ENCODE results near the gene PLCG1.

PLCG1 gene

GRCh38 chr20:41217422-41217821, 80.1 kb downstream of the PLCG1 start:
- no peak for TF ChIP-seq POU2F2 (IDR thresholded peaks at IDR 0.05; ENCODE audit: low read depth, low read length)
- TF ChIP-seq POLR2A (IDR thresholded peaks at IDR 0.05; ENCODE audit: low read depth, low read length): no peak
- no peak for TF ChIP-seq PAX5 (IDR thresholded peaks at IDR 0.05; ENCODE audit: insufficient read depth, low read length, severe bottlenecking)
- no peak for TF ChIP-seq POLR2AphosphoS5 (IDR thresholded peaks at IDR 0.05; ENCODE audit: low read depth, low read length)
- TF ChIP-seq TAF1 (IDR thresholded peaks at IDR 0.05; ENCODE audit: low read depth, low read length): no peak
- TF ChIP-seq SPI1 (IDR thresholded peaks at IDR 0.05; ENCODE audit: low read depth, low read length): no peak
- no peak for DNase-seq (ENCODE audit: insufficient read length, low spot score)
- FAIRE-seq: no peak

GRCh38 chr20:41218466-41218865, 81.1 kb downstream of the PLCG1 start:
- DNase-seq (ENCODE audit: insufficient read length, low spot score) (no peak), FAIRE-seq (no peak)
- TF ChIP-seq POU2F2 (IDR thresholded peaks at IDR 0.05; ENCODE audit: low read depth, low read length) (no peak), PAX5 (IDR thresholded peaks at IDR 0.05; ENCODE audit: insufficient read depth, low read length, severe bottlenecking) (no peak), POLR2A (IDR thresholded peaks at IDR 0.05; ENCODE audit: low read depth, low read length) (no peak), TAF1 (IDR thresholded peaks at IDR 0.05; ENCODE audit: low read depth, low read length) (no peak), SPI1 (IDR thresholded peaks at IDR 0.05; ENCODE audit: low read depth, low read length) (no peak), POLR2AphosphoS5 (IDR thresholded peaks at IDR 0.05; ENCODE audit: low read depth, low read length) (no peak)

- no peak for TF ChIP-seq SPI1 (IDR thresholded peaks at IDR 0.05; ENCODE audit: low read depth, low read length)
- TF ChIP-seq POLR2AphosphoS5 (IDR thresholded peaks at IDR 0.05; ENCODE audit: low read depth, low read length): no peak
- TF ChIP-seq PAX5 (IDR thresholded peaks at IDR 0.05; ENCODE audit: insufficient read depth, low read length, severe bottlenecking): no peak
- no peak for TF ChIP-seq POLR2A (IDR thresholded peaks at IDR 0.05; ENCODE audit: low read depth, low read length)
- TF ChIP-seq POU2F2 (IDR thresholded peaks at IDR 0.05; ENCODE audit: low read depth, low read length): no peak
- TF ChIP-seq TAF1 (IDR thresholded peaks at IDR 0.05; ENCODE audit: low read depth, low read length): no peak
- no peak for DNase-seq (ENCODE audit: insufficient read length, low spot score)
- FAIRE-seq: no peak
Measured at GRCh38 chr20:41219824-41220223, 82.5 kb downstream of the PLCG1 start.

GRCh38 chr20:41221614-41222218, 84.4 kb downstream of the PLCG1 start:
- no peak for TF ChIP-seq POU2F2 (IDR thresholded peaks at IDR 0.05; ENCODE audit: low read depth, low read length)
- no peak for TF ChIP-seq POLR2A (IDR thresholded peaks at IDR 0.05; ENCODE audit: low read depth, low read length)
- no peak for TF ChIP-seq PAX5 (IDR thresholded peaks at IDR 0.05; ENCODE audit: insufficient read depth, low read length, severe bottlenecking)
- TF ChIP-seq TAF1 (IDR thresholded peaks at IDR 0.05; ENCODE audit: low read depth, low read length): no peak
- TF ChIP-seq SPI1 (IDR thresholded peaks at IDR 0.05; ENCODE audit: low read depth, low read length): no peak
- TF ChIP-seq POLR2AphosphoS5 (IDR thresholded peaks at IDR 0.05; ENCODE audit: low read depth, low read length): no peak
- no peak for FAIRE-seq
- DNase-seq (ENCODE audit: insufficient read length, low spot score): no peak

DNA sequence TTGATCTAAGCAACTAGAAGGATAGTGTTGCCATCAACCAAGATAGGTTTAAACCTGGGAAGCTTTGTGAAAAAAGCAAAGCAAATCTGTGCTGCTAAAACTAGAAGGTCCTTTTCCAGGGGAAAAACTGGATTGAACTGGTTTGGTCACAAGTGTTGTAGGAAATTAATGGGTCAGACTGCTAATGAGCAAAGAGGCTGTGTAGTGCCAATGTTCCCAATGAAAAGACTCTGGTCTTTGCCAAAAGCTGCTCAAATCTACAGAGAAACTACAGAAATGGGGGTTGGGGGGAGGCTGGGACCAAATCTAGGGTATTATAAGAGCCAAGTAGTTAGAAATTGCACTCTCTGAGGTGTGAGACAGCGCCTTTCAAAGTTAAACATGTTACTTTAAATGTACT, 85.0 kb downstream of the PLCG1 start:
- TF ChIP-seq TAF1 (IDR thresholded peaks at IDR 0.05; ENCODE audit: low read depth, low read length): no peak
- TF ChIP-seq PAX5 (IDR thresholded peaks at IDR 0.05; ENCODE audit: insufficient read depth, low read length, severe bottlenecking): no peak
- no peak for TF ChIP-seq POLR2AphosphoS5 (IDR thresholded peaks at IDR 0.05; ENCODE audit: low read depth, low read length)
- TF ChIP-seq SPI1 (IDR thresholded peaks at IDR 0.05; ENCODE audit: low read depth, low read length): no peak
- no peak for TF ChIP-seq POU2F2 (IDR thresholded peaks at IDR 0.05; ENCODE audit: low read depth, low read length)
- no peak for TF ChIP-seq POLR2A (IDR thresholded peaks at IDR 0.05; ENCODE audit: low read depth, low read length)
- no peak for DNase-seq (ENCODE audit: insufficient read length, low spot score)
- FAIRE-seq: no peak

DNA sequence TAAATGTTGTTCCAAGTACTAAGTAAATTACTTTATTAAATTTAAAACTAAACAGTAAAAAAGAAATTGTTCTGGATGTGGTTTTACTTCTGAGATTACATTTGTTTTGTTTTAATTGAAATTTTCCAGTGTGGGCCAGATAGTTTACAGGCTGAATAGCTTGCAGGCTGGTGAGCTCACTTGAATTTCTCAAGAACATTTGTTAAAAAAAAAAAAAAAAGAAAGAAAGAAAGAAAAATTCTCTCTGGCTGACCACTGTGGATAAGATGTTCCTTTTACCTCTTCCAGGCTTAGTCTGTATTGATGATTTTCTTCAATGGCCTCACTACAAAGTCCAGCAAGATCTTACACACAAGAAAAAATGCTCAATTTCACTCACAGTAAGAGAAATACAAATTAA, 85.4 kb downstream of the PLCG1 start:
- TF ChIP-seq POLR2A (IDR thresholded peaks at IDR 0.05; ENCODE audit: low read depth, low read length) (no peak), SPI1 (IDR thresholded peaks at IDR 0.05; ENCODE audit: low read depth, low read length) (no peak), POLR2AphosphoS5 (IDR thresholded peaks at IDR 0.05; ENCODE audit: low read depth, low read length) (no peak), TAF1 (IDR thresholded peaks at IDR 0.05; ENCODE audit: low read depth, low read length) (no peak)
- DNase-seq (ENCODE audit: insufficient read length, low spot score): no peak
- FAIRE-seq: no peak

GRCh38 chr20:41223112-41223511, 85.8 kb downstream of the PLCG1 start:
- TF ChIP-seq POLR2A (IDR thresholded peaks at IDR 0.05; ENCODE audit: low read depth, low read length) (no peak), POU2F2 (IDR thresholded peaks at IDR 0.05; ENCODE audit: low read depth, low read length) (no peak), TAF1 (IDR thresholded peaks at IDR 0.05; ENCODE audit: low read depth, low read length) (no peak), SPI1 (IDR thresholded peaks at IDR 0.05; ENCODE audit: low read depth, low read length) (no peak), POLR2AphosphoS5 (IDR thresholded peaks at IDR 0.05; ENCODE audit: low read depth, low read length) (no peak), PAX5 (IDR thresholded peaks at IDR 0.05; ENCODE audit: insufficient read depth, low read length, severe bottlenecking) (no peak)
- FAIRE-seq: no peak
- DNase-seq (ENCODE audit: insufficient read length, low spot score): no peak

- FAIRE-seq (no peak), DNase-seq (ENCODE audit: insufficient read length, low spot score) (no peak)
- no peak for TF ChIP-seq POLR2A (IDR thresholded peaks at IDR 0.05; ENCODE audit: low read depth, low read length)
Measured at GRCh38 chr20:41224281-41224680, 86.9 kb downstream of the PLCG1 start.

DNA sequence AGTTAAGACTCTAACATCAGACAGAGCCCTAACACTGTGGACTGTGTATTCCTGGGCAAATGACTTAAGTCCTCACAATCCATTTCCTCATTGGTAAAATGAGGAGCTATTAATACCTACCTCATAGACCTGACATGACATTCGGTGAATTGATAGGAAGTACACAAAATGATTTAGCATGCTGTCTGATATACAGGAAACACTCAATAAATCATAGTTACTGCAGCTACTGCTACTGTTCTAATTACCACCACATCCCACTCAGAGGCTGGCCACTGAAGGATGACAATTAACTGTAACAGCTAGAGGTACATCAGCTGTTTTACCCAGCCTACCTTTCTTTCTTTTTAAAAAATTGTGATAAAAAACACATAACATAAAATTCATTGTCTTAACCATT, 87.7 kb downstream of the PLCG1 start:
- TF ChIP-seq TAF1 (IDR thresholded peaks at IDR 0.05; ENCODE audit: low read depth, low read length) (no peak), POLR2A (IDR thresholded peaks at IDR 0.05; ENCODE audit: low read depth, low read length) (no peak), PAX5 (IDR thresholded peaks at IDR 0.05; ENCODE audit: insufficient read depth, low read length, severe bottlenecking) (no peak), POLR2AphosphoS5 (IDR thresholded peaks at IDR 0.05; ENCODE audit: low read depth, low read length) (no peak), SPI1 (IDR thresholded peaks at IDR 0.05; ENCODE audit: low read depth, low read length) (no peak), POU2F2 (IDR thresholded peaks at IDR 0.05; ENCODE audit: low read depth, low read length) (no peak)
- FAIRE-seq (no peak), DNase-seq (ENCODE audit: insufficient read length, low spot score) (no peak)

DNA sequence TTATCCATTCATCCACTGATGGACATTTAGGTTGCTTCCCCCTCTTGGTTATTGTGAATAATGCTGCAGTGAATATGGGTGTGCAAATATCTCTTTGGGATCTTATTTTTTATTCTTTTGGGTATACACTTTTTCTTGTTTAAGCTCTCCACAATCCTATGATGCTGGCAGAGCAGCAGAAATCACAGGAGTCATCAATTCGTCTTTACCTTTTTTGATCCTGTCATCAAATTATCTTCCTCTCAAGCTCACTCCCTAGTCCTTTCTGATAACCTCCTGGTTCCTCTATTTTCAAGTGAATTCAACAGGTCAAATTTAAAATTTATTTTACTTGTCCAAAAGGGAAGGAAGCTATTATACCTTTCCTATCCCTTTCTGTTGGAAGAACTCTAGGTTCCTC, 89.1 kb downstream of the PLCG1 start:
- FAIRE-seq: no peak

More for the DNA sequence above, 89.1 kb downstream of the PLCG1 start:
- no peak for DNase-seq (ENCODE audit: insufficient read length, low spot score)
- TF ChIP-seq SPI1 (IDR thresholded peaks at IDR 0.05; ENCODE audit: low read depth, low read length): no peak
- no peak for TF ChIP-seq PAX5 (IDR thresholded peaks at IDR 0.05; ENCODE audit: insufficient read depth, low read length, severe bottlenecking)
- TF ChIP-seq POLR2A (IDR thresholded peaks at IDR 0.05; ENCODE audit: low read depth, low read length): no peak
- no peak for TF ChIP-seq POU2F2 (IDR thresholded peaks at IDR 0.05; ENCODE audit: low read depth, low read length)
- TF ChIP-seq POLR2AphosphoS5 (IDR thresholded peaks at IDR 0.05; ENCODE audit: low read depth, low read length): no peak
- TF ChIP-seq TAF1 (IDR thresholded peaks at IDR 0.05; ENCODE audit: low read depth, low read length): no peak

All from GM12891 (cell line).